ENCODE results near the gene SNX13.

Gene SNX13

DNA sequence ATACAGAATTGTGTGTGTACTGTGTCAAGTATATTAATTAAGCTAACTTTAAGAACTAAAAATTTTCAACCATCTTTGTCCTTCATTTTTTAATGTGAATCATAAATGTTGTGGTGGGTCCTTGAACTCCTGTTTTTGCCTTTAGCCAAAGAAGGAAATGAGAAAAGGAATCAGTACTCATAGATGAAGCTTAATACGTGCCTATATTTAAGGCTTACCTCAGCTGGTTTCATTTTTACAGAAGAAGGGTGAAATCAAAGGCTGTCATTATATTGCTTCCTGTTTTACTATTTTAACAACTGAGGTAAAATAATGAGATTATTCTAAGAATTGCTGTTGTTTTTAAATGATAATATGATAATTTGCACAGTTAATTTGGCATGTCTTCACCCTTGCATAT is 6.3 kb upstream of the SNX13 start:
- no peak for DNase-seq

- DNase-seq, result no peak
Measured at GRCh38 chr7:17944720-17945119, 4.4 kb upstream of the SNX13 start.

- DNase-seq, result no peak
Measured at GRCh38 chr7:17943006-17943405, 2.7 kb upstream of the SNX13 start.

- no peak for DNase-seq
Measured at GRCh38 chr7:17942231-17942630, 1.9 kb upstream of the SNX13 start.

DNA sequence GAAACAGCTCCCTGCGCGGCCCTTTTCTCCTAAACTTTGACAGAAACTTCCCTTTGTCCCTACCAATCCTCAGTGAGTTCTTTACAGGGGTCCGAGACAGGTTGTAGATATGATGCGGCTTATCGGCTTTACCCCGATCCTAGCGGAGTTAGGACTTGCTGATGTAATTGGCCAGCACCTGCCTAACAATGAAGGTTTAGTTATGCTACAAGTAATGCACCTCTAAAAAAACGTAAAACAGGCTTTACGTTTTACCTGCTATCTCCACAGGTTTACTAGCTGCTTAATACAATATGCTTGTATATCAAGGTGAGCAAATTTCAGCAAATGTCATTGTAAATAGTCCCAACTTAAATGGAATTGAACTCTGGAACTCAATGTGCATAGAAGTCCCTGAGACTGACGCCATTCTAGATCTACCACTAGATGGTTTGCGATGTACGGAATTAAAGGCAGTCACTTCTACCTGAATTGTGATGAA is 697 bp upstream of the SNX13 start:
- no peak for DNase-seq

DNA sequence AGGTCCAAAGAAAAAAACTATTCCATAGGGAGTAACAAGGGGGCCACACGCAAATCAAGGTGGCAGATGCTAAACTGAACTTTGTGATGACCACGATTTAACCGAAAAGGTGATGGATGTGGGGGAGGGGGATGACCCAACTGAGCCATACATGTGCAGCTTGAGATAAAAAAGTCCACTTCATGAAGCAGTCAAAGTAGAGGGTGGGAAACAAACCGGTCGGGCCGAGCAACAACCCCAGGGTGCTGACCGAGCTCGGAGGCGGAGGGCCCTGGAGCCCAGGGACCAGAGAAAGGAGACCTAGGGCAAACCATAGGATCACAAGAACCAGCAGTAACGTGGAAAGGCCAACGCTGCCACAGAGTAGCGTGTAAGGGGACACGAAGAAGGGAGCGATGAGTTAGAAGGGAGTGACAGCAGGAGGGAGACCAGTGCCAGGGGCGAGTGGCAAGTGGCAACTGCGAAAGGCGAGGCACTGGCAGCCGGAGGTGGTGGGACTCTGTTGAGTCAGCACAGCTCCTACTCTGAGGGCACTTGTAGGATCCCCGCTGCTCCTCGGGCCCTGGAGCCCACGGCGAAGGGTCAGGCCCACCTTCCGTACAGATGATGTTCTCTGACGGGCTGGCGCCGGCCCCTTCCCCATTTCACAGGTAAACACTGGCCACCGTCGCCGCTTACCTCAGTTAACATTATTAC is 540 bp downstream of the SNX13 start:
- DNase-seq, result peak; percentile 41

DNA sequence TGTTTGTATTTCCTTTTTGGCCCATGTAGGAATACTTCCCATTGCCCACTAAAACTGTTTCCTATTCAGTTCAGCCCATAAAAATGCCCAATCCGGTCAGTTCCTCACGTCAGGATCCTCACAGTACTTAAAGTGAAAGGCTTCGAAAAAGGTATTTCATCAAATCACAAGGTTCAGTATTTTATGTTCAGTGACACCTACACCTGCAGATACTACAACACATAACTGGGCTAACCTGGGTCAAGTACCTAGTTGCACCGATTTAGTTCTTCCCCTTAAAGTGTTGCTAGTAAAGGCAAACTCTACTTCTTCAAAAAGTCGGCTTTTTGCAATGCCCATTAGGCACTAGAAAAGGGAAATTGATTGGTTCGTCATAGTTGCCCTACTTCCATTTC is 1.1 kb downstream of the SNX13 start:
- no peak for DNase-seq

DNA sequence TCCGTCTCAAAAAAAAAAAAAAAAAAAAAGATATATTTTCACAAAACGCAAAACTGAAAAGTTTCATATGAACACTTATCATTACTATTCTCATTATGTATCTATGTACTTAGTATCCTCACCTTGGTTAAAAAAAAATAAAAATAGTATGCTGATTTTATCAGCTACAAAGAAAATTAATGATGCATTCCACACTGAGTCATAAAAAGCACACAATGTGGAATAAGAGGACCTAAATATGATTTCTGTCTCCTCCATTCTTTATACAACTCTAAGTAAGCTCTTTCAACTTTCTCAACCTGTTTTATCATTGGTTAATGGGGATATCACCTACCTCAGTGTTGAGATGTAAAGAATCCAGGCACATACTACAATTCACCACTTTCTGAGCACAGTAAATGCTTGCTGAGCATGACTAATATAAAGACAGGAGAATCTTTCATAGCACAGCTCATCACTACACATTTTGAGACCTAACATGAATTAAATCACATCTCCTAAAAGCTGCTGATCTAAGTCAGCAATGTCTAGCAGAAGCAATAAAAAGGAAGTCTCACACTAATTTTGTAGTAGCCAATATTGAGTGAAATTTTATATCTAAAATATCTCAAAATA is 2.7 kb downstream of the SNX13 start:
- no peak for DNase-seq

DNA sequence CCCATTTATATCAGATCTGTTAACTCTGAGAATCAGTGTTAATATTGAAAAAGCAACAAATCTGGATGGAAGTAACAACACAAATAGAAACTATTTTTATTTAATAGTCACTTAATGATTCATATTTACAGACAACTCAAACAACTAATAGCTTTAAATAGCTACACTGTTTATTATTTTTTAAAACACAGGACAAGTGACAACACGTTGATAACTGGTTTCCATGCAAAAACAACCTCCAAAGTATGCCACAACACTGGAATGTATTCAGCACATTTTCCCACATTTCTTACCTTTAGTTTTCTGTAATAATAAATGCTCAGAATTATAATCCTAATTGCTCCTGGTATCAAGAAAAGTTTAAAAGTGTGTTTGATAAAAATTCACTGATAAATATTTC is 4.0 kb downstream of the SNX13 start:
- DNase-seq, result no peak

DNA sequence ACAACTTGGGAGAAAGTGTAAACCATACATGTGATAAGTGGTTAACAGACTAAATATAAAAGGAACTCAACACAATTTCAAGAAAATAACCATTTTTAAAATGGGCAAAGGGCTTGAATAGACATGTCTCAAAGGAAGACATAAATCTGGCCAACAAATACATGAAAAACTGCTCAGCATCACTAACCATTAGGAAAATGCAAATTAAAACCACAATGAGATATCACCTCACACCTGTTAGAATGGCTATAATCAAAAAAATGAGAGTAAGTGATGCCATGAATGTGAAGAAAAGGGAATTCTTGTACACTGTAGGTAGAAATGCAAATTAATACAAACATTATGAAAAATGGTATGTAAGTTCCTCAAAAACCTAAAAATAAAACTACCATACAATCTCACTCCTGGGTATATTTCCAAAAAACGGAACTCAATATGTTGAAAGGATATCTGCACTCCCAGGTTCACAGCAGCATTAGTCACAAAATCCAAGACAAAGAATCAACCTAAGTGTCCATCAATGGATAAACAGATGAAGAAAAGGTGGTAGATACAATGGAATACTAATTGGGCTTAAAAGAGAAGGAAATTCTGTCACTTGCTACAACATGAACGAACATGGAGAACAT is 5.6 kb downstream of the SNX13 start:
- DNase-seq, result no peak

- DNase-seq, result no peak
Measured at GRCh38 chr7:17934094-17934493, 6.2 kb downstream of the SNX13 start.

- no peak for DNase-seq
Measured at GRCh38 chr7:17932770-17933169, 7.5 kb downstream of the SNX13 start.

- no peak for DNase-seq
Measured at GRCh38 chr7:17931069-17931468, 9.2 kb downstream of the SNX13 start.

GRCh38 chr7:17930546-17930945 is 9.7 kb downstream of the SNX13 start:
- DNase-seq, result no peak

DNA sequence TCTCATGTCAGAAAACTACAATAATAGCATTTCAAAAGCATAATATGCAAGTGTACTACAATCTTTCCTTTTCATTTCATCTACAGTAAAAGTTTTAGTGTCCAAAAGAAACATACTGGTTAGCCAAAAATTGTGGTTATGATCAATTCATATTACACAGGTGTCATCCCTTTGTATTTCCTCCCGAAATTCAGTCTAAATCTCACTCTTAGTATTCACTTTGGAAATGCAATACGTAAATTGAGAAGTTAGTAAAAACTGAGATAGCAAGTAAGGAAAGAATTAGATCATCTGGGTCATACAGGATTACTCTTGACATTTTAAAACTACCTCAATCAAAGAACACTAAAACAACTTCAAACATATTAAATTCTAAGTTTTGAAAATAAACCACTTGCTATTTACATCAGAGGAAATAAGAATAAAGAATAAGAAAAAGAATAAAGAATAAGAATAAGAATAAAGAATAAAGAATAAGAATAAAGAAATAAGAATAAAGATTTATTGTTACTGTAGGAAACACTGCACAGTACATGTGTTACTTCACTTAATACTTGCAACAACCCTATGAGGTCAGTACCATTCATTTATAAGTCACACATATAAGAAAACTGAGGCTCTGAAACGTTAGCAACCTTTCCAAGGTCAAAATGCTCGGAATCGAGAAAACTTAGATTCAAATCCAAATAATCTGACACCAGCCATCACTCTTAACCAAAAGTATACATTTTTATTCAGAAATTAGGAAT is 10.5 kb downstream of the SNX13 start:
- DNase-seq, result no peak

- no peak for DNase-seq
Measured at GRCh38 chr7:17928055-17928454, 12.2 kb downstream of the SNX13 start.

DNA sequence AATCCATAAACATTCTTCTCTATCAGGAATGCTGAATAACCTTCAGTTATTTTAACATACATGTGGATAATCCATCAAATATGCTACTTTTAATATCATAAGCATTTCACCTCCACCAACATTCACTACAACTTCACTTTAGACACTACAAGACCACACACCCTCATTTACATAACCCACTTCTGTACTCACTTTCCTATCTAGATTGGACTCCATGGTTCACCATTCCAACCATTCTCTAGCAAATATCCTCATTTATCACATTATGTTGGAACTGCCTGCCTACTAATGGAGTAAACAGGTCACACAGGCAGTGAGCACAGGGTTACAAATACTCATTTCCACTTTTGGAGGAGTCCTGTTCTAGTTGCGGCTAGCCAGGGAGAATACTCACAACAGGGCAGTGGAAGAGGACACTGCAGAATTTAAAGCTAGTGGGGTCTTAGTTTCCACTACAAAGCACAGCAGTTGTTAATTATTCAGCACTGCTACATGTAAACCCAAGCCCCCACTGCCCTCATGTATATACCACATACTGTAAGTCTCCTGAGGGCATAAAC is 18.4 kb downstream of the SNX13 start:
- DNase-seq, result no peak

- no peak for DNase-seq
Measured at GRCh38 chr7:17917842-17918241, 22.5 kb downstream of the SNX13 start.

GRCh38 chr7:17916786-17917185 is 23.5 kb downstream of the SNX13 start:
- DNase-seq, result no peak

GRCh38 chr7:17915796-17916195 is 24.5 kb downstream of the SNX13 start:
- DNase-seq, result no peak

DNA sequence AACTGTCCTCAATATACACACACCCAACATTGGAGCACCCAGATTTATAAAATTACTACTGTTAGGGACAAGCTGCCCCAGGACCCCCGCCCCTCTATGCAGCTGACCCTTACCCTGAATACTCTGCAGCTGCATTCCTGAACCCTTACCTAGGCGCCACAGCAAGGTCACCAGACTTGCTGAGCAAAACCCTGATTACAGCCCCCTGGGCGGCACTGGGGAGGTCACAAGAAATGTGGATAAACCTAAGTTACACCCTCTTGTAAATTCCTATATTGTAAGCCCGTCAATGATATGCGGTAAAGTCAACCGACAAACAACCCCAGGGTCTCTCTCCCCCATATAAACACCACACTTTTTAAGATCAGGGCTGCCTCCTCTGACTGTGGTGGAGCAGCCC is 25.1 kb downstream of the SNX13 start:
- no peak for DNase-seq

- no peak for DNase-seq
Measured at GRCh38 chr7:17913250-17913649, 27.0 kb downstream of the SNX13 start.

- no peak for DNase-seq
Measured at GRCh38 chr7:17912536-17913235, 27.6 kb downstream of the SNX13 start.

Measured in stimulated activated naive CD4-positive, alpha-beta T cell treated with Interleukin-2 at 50 U/mL for 16 hours (primary cell).